Cardiac muscle cell (in vitro differentiated cells and primary cell): ENCODE data around the gene CFAP46. TPM values are rescaled to one million over a fixed set of nuclear protein-coding genes. Genes with fewer than 3 reads are reported as not detected.
"Not testable (repeated sequence)": the region's sequence is repeated elsewhere in the genome, so short reads cannot be mapped to it uniquely, and the experiment has no call there.

Source experiments
- DNase-seq, 2 donors: peaks; one replicate each; pipeline versions ENCODE4 v3.0.0 to v3.0.0-alpha.2; 2010 to 2017; ENCODE audit warnings: low read depth in 1 of 2, low spot score in 1 of 2
- H3K27ac ChIP-seq: fragments of 200-600 bp; sonication (generic); 2 replicates; pipeline ENCODE4 v1.5.1; 2016
- H3K27me3 ChIP-seq: fragments of 200-600 bp; sonication (generic); 2 replicates; pipeline ENCODE4 v1.6.0; 2016; ENCODE audit warnings: control low read depth
- H3K36me3 ChIP-seq: fragments of 200-600 bp; sonication (generic); 2 replicates; pipeline ENCODE4 v1.5.1; 2016; ENCODE audit warnings: control low read depth
- H3K4me1 ChIP-seq: fragments of 200-600 bp; sonication (generic); 2 replicates; pipeline ENCODE4 v1.8.1; 2017; ENCODE audit warnings: low read depth, mild to moderate bottlenecking, mixed run types
- H3K4me3 ChIP-seq: fragments of 200-600 bp; sonication (generic); 2 replicates; pipeline ENCODE4 v1.5.1; 2016; ENCODE audit warnings: mild to moderate bottlenecking
- H3K9me3 ChIP-seq: fragments of 200-600 bp; sonication (generic); 2 replicates; pipeline ENCODE4 v1.5.1; 2017; ENCODE audit warnings: low read depth, mild to moderate bottlenecking, control low read depth
- polyA plus RNA-seq: library from polyadenylated mRNA; unstranded; fragments of >200 nt; fragmentation: Nextera tagmentation; extraction: Ambion mirVana; gene quantifications from 2 replicates; pipeline ENCODE4 v1.2.1, GENCODE V29; 2016
- total RNA-seq: library from RNA; depleted of rRNA; stranded (reverse); fragments of >200 nt; gene quantifications from 2 replicates; pipeline ENCODE4 v1.2.3, GENCODE V29; 2016
- TF ChIP-seq, protein P1 (sequence below): IDR thresholded peaks from 2 replicates; pipeline ENCODE4 v1.5.1; 2012; ENCODE audit warnings: low read depth, mild to moderate bottlenecking, low read length

The CFAP46 gene
- total and polyA plus RNA-seq, 2 experiments from 2014 or later: 2.8 to 4.5 TPM

DNA sequence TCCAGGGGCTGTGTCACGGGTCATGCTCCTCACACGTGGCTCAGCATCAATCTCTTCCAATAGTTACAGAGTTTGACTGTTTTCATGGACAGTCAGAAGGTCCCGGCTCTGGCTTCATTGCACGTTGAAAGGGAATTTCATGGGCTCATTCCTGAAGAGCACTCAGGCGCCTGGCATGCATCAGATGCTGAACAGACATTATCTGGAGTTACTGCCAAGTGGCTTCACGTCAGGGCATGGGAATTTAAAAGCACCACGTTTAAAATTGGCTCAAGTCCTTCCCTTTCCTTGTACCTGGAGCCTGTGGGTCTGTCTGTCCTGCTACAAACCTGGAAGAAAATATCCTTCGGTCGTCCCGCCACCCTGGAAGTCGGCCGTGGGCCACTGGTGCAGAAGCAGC is 50.4 kb downstream of the CFAP46 start:
- H3K27me3 ChIP-seq: no peaks in the 10 kb centered on the region
- peak; percentile 56 to 91 for DNase-seq
- H3K27ac ChIP-seq: peak overlapping the region; percentile 95
- peaks cover 41% of the 10 kb centered on the region for H3K4me1 ChIP-seq
- TF ChIP-seq, protein P1, sequence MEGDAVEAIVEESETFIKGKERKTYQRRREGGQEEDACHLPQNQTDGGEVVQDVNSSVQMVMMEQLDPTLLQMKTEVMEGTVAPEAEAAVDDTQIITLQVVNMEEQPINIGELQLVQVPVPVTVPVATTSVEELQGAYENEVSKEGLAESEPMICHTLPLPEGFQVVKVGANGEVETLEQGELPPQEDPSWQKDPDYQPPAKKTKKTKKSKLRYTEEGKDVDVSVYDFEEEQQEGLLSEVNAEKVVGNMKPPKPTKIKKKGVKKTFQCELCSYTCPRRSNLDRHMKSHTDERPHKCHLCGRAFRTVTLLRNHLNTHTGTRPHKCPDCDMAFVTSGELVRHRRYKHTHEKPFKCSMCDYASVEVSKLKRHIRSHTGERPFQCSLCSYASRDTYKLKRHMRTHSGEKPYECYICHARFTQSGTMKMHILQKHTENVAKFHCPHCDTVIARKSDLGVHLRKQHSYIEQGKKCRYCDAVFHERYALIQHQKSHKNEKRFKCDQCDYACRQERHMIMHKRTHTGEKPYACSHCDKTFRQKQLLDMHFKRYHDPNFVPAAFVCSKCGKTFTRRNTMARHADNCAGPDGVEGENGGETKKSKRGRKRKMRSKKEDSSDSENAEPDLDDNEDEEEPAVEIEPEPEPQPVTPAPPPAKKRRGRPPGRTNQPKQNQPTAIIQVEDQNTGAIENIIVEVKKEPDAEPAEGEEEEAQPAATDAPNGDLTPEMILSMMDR: no peak
- H3K36me3 ChIP-seq: no peaks in the 10 kb centered on the region
- H3K9me3 ChIP-seq: no peaks in the 10 kb centered on the region
- H3K4me3 ChIP-seq: no peak overlapping the region

DNA sequence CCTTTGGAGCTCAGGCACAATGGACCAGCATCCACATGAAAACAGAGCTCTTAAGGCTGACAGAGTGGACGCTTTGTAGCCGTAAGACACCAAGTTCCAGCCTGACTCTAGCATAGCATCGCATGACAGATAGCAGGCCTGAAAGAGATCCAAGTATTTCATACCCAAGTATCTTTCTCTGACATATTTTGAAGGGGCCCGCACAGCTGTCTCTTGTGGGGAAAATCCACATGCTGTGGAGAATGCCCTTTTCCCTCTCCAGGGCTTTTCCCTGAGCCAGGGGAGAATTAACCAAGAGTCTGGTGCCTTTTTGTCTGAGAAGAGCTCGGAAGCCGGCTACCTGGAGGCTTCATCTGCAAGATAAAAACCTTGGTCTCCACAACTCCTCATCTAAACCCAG is 51.0 kb downstream of the CFAP46 start:
- no peak overlapping the region for H3K4me3 ChIP-seq
- no peaks in the 10 kb centered on the region for H3K9me3 ChIP-seq
- DNase-seq: no peak
- H3K27me3 ChIP-seq: no peaks in the 10 kb centered on the region
- no peaks in the 10 kb centered on the region for H3K36me3 ChIP-seq
- peak overlapping the region; percentile 95 for H3K27ac ChIP-seq
- TF ChIP-seq, protein P1: no peak
- H3K4me1 ChIP-seq: peaks cover 41% of the 10 kb centered on the region

DNA sequence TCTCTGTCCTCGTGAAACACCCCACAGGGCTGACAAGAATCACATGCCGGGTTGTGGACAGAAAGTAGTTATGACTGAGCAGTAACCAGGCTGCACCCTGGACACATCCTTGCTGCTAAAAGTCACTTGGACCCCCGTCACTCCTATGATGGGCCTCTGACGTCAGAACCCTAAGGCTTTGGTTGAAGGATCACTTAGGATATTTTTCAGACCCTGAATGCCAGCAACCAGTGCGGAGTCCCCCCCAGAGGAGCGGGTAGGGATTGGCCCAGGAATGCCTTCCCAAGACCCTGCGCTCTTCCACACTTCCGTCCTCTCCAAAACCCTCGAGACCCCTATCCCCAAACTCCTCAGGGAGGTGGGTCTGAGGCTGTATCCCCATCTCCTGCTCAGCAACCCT is 52.1 kb downstream of the CFAP46 start:
- Histone ChIP-seq H3K27ac (no peak overlapping the region), H3K4me1 (peaks cover 41% of the 10 kb centered on the region), H3K27me3 (no peaks in the 10 kb centered on the region), H3K9me3 (no peaks in the 10 kb centered on the region), H3K4me3 (no peak overlapping the region), H3K36me3 (no peaks in the 10 kb centered on the region)
- no peak for DNase-seq
- TF ChIP-seq, protein P1: no peak

DNA sequence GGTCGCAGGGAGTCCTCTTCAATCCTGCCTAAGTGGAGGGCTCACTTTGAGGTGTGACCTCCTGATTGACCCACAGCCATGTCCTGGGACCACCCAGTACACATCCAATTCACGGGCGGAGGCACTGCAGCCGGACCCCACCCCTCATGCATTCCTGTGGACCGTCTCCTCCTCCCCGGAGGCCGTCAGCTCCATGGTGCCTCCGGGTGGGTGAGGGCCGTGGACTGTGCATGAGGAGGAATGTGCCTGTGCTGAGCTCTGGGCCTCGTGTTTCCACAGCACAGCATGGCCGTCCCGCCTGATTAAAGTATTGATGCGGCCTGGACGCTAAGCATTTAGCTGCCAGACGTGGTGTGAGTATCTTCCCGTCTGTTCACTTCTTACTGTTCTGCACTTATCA is 52.8 kb downstream of the CFAP46 start:
- no peaks in the 10 kb centered on the region for H3K27me3 ChIP-seq
- TF ChIP-seq, protein P1: no peak
- peaks cover 41% of the 10 kb centered on the region for H3K4me1 ChIP-seq
- no peak for DNase-seq
- no peaks in the 10 kb centered on the region for H3K36me3 ChIP-seq
- H3K27ac ChIP-seq: no peak overlapping the region
- H3K9me3 ChIP-seq: no peaks in the 10 kb centered on the region
- no peak overlapping the region for H3K4me3 ChIP-seq

DNA sequence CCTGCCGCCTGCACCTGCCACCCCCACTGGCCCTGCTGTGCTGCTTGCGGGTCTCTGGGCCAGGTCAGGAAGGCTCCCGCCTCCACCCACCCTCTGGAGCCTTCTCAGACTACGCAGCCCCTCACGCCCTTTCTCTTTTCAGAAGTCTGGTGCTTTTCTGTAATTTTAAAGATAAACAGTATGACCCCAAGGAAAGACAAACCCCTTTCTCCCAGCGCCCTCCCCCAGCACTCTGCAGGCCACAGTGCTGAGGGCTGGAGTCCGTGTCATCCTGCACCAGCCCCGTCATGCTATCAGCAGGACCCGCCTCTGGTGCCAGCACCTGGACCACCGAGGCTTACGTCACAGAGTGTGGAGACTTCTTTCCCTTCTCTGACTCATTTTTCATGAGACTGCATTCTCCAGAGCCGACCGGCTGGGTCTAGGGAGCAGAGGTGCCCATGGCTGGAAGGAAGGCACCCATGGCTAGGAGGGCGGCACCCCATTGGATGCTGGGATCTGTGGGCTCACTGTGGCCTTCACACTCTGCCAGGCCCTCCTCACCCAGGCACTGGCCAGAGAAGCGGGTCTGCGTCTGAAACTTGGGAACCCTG is 53.4 kb downstream of the CFAP46 start:
- TF ChIP-seq, protein P1: no peak
- Histone ChIP-seq H3K4me3 (no peak overlapping the region), H3K4me1 (peaks cover 38% of the 10 kb centered on the region), H3K36me3 (no peaks in the 10 kb centered on the region), H3K9me3 (no peaks in the 10 kb centered on the region), H3K27ac (no peak overlapping the region), H3K27me3 (no peaks in the 10 kb centered on the region)
- DNase-seq: no peak

DNA sequence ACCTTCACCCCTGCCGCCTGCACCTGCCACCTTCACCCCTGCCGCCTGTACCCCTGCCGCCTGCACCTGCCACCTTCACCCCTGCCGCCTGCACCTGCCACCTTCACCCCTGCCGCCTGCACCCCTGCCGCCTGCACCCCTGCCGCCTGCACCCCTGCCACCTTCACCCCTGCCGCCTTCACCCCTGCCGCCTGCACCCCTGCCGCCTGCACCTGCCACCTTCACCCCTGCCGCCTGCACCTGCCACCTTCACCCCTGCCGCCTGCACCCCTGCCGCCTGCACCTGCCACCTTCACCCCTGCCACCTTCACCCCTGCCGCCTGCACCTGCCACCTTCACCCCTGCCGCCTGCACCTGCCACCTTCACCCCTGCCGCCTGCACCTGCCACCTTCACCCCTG is 53.9 kb downstream of the CFAP46 start:
- H3K9me3 ChIP-seq, H3K27me3 ChIP-seq, H3K27ac ChIP-seq, DNase-seq, H3K36me3 ChIP-seq, H3K4me3 ChIP-seq: not testable (repeated sequence)
- peaks cover 35% of the 10 kb centered on the region for H3K4me1 ChIP-seq
